ENCODE measurements around the gene ADCK2.
"Not testable (repeated sequence)": the region's sequence is repeated elsewhere in the genome, so short reads cannot be mapped to it uniquely, and the experiment has no call there.

The ADCK2 gene

DNA sequence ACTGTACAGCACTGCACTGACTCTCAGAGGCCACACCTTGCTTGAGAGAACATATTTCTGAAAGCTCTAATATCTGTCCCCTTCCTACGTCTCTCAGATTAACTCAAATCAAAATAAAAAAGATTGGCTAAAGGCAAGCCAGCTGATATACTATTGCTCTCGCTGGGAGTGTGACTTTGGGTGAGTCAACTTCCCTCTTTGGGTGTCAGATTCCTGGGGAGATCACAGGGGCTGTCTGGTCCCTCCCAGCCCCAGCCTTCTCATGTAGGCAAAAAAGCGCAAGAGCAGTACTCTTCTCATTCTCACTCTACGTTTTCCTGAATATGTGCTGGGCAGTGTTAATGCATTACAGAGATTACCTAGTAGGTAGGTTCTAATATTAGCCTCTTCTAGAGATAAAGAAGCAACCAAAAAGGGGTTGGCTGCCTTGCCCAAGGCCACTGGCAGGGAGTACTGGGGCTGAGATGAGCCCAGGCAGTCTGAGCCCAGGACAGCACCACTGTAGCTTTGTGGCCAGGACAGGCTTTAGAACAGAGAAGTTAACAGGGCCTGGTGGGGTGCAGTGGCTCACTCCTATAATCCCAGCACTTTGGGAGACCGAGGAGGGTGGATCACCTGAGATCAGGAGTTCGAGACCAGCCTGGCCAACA lies 23.1 kb upstream of the ADCK2 start:
- DNase-seq = no peak

DNA sequence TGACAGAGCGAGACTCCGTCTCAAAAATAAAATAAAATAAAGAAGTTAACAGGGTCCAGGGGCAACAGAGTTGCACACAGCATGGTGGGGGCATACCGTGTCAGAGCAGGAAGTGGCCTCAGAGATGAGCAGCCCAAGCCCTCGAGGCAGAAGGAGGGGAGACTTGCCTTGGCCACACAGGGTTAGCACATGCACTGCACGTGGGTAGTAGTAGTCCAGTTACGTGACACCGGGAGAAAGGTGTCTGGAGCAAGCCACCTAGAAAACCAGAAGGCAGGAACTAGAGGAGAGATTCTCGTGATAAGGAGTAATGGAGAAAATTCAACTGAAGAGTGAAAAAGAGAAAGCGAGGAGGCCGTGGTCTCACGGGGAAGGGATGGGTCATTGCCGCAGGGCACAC lies 22.4 kb upstream of the ADCK2 start:
- no peak for DNase-seq

DNA sequence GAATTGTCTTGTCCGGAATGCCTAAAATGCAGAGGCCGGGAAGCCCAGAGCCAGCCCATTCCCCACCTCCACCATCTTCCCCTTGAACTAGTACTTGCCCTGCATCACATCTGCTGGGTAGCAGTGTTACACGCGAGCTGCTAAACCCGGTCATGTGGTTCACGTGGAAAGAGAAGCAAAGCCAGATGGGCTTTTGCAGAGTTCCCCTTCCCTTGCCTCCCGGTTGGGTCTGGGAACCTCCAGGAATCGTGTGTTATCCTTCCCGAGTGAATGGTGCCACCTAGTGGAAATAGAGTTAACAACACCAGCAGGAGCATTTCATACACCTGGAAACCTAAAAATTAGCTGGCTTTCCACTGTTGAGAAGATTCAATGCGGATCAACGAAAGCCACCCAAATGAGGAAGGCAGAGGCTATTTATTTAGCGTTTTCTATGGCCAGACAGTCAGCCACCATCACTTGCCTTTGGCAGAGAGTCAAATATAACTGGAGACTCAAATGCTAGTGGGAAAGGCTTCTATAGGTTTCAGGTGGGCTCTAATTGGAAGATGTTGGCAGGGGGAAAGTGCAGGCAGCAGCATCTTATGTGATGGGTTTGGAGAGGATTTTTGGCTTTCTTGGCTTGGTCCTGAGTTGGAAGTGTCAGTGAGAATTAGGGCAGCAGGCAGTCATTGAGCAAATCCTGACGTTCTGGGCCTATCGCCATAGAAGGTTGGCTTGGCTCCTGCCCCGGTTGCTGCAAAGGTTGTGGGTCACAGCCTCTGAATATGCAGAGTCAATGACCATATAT lies 19.2 kb upstream of the ADCK2 start:
- no peak for DNase-seq

DNA sequence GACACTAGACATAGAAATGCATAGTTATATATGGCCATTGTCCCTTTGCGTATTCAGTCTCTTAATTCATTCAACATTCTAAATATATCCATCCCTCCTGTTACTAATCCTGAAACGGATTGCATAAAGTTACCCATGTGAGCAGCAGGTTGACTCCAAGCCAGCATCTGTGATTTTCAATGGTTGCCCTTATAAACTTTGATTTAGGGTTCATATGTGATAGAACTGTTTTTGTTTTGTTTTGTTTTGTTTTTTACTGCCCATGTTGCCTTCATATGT lies 18.7 kb upstream of the ADCK2 start:
- no peak for DNase-seq

- DNase-seq = no peak
Measured at GRCh38 chr7:140654661-140655060, 18.1 kb upstream of the ADCK2 start.

DNA sequence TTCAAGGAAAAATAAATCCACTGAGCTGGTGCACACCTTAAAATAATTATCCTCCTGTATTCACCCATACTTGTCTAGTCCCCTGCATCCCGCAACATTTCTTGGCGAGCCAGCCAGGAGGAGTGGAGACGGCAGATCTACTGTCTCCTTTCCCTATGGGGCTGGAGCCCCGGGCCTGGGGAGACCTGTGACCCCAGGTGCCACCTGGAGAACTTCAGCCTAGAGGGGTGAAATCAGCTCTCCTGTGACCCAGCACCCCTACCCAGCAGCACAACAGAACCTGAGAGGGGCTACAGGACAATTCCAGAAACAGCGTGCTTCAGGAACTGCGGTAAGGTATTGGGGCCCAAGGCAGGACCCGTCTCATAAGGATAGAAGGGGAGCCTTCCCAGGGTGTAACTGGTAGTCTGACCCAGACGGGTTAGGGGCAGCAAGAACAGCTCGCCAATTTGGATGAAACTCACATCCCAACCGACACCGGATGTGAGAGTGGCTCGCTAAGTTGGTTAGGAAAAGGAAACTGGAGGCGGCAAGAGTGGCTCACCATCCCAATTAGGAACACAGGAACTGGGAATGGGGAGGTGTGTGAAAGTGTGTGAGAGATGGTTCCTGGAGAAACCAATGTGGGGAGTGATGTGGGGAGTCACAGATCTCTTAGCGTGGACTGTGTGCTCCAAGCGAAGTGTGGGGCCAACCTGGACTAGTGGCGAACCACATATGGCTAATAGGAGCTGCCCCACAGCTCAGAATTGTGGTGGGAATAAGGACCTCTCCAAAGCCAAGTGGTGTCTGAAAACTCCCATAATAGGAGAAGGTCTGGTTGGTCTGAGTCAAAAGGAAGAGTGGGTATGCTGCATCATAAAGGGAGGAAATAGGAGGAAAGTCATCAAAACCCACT lies 17.0 kb upstream of the ADCK2 start:
- DNase-seq = no peak

GRCh38 chr7:140656548-140657515 lies 15.9 kb upstream of the ADCK2 start:
- DNase-seq = peak; percentile 49

- DNase-seq = no peak
Measured at GRCh38 chr7:140657891-140658290, 14.9 kb upstream of the ADCK2 start.

DNA sequence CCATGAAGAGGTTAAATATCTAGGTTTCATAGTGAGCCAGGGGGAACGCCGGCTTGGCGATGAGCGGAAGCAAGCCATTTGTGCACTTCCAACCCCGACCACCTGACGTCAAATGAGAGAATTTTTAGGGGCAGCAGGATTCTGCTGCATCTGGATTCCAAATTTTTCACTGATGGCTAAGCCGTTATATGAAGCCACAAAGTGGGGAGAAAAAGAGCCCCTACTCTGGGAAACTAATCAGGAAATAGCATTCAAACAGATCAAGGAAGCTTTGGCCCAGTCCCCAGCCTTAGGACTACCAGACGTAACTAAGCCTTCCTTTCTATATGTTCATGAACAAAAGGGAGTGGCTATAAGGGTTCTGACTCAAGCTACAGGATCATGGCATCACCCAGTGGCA lies 12.9 kb upstream of the ADCK2 start:
- no peak for DNase-seq

DNA sequence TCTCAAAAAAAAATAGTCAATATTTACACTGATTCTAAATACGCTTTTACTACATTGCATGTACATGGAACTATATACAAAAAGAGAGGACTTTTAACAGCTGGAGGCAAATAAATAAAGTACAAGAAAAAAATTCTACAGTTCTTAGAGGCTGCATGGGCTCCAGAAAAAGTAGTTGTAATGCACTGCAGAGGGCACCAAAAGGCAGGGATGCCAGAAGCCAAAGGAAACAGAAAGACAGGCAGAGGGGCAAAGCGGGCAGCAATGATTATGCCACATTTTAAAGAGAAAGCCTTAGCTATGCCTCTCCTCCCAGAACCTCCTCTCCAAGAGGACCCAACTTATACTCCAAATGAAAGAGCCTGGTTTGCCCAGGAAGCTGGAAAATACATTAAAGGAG lies 11.6 kb upstream of the ADCK2 start:
- no peak for DNase-seq

DNA sequence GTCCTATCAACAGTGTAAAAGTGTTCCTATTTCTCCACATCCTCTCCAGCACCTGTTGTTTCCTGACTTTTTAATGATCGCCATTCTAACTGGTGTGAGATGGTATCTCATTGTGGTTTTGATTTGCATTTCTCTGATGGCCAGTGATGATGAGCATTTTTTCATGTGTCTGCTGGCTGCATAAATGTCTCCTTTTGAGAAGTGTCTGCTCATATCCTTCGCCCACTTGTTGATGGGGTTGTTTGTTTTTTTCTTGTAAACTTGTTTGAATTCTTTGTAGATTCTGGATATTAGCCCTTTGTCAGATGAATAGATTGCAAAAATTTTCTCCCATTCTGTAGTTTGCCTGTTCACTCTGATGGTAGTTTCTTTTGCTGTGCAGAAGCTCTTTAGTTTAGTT lies 9.8 kb upstream of the ADCK2 start:
- DNase-seq = not testable (repeated sequence)

- no peak for DNase-seq
Measured at GRCh38 chr7:140667476-140667875, 5.3 kb upstream of the ADCK2 start.

DNA sequence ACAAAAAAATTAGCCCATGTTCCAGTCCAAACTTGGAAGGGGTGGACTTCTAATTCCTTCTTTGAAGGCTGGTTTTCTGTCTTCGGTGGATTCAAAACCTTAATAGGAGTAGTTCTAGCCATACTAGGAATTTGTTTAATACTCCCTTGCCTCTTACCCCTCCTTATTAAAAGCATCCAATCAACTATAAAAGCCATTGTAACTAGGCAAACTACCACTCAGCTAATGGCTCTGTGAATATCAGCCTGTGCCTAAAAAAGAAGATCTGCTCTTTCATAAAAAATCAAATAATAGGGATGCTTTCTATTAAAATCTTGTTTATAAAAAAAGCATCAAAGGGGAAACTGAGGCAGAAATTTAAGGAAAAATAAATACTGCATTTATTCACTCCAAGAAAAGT lies 4.1 kb upstream of the ADCK2 start:
- no peak for DNase-seq

DNA sequence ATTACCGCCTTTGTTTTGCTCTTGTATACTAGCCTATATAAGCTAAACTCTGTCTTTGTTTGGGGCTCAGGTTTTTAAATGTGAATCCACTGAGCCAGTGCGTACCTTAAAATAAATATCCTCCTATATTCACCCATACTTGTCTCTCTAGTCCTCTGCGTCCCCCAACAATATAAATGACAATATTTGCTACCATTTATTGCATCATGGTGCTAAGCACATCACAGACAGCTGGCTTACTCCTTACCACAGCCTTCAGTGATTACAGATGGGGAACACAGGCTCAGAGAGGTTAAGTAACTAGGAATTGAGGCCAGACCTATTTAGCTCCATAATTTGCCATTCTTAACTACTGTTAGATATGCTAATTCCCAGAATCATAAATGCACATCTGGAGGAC lies 3.4 kb upstream of the ADCK2 start:
- DNase-seq = no peak

DNA sequence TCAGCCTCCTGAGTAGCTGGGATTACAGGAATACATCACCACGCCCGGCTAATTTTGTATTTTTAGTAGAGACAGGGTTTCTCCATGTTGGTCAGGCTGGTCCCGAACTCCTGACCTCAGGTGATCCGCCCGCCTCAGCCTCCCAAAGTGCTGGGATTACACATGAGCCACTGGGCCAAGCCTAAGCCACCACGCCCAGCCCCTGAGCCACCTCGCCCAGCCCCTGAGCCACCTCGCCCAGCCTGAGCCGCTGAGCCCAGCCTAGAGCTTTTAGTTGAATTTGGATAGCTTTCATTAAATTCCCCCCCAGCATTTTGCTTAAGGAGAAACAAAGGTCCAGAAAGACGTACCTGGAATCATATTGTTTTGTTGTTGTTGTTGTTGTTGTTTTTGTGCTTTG lies 2.9 kb upstream of the ADCK2 start:
- not testable (repeated sequence) for DNase-seq

DNA sequence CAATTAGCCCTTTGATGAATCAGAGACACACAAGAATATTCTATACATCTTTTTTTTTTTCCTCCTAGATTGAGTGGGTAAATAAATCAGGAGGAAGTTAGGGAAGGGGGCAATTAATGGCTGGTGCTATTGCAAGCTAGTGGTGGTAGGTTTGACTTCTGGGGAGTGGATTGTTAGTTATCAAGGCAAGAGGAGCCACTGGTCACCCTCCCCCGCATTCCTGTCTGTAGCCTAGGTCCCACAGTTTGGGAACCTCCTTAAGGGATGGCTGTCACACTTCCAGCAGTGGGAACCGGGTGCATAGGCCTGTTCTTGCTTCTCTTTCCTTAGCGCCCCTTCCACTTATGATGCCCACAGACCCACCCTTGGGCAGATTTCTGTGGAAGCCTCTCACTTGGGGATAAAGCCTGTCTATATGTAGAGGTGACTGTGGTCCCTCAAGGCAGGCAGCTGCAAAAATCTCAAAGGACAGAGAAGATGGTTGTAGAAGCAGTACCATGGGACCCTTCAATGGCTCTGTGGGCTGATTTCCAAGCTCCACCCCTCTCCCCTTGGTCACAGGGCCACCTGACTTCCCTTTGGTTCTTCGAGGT lies 2.3 kb upstream of the ADCK2 start:
- DNase-seq = no peak

GRCh38 chr7:140671966-140672365 lies 779 bp upstream of the ADCK2 start:
- no peak for DNase-seq

DNA sequence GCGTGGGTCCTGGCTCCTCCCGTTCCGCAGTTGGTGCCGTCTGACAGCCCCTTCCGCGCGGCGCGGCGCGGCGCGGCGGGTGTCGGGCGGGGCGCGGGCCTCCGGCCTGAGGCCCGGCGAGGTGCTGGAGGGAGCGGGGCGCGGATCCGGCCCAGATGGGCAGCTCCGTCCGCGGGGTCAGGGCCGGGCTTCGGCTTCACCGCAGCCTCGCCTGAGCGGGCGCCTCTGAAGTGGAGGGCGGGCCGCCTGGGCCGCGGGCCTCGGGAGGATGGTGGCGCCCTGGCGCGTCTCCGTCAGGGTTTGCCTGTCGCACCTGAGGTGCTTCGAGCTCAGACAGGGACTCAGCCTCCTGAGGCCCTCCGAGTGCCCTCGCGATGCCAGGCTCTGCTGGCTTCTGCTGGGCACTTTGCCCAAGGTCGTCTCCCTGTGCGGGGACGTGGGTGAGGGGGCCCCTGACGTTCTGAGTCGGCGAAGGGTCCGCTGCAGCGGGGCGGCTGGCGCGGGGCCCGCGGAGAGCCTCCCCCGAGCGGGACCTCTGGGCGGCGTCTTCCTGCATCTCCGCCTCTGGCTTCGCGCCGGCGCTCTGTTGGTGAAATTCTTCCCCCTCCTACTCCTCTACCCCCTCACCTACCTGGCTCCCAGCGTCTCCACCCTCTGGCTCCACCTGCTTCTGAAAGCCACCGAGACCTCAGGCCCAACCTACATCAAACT lies 473 bp downstream of the ADCK2 start:
- DNase-seq = no peak

- no peak for DNase-seq
Measured at GRCh38 chr7:140673774-140674155, 1.0 kb downstream of the ADCK2 start.

GRCh38 chr7:140674356-140674800 lies 1.6 kb downstream of the ADCK2 start:
- DNase-seq = peak; percentile 17

DNA sequence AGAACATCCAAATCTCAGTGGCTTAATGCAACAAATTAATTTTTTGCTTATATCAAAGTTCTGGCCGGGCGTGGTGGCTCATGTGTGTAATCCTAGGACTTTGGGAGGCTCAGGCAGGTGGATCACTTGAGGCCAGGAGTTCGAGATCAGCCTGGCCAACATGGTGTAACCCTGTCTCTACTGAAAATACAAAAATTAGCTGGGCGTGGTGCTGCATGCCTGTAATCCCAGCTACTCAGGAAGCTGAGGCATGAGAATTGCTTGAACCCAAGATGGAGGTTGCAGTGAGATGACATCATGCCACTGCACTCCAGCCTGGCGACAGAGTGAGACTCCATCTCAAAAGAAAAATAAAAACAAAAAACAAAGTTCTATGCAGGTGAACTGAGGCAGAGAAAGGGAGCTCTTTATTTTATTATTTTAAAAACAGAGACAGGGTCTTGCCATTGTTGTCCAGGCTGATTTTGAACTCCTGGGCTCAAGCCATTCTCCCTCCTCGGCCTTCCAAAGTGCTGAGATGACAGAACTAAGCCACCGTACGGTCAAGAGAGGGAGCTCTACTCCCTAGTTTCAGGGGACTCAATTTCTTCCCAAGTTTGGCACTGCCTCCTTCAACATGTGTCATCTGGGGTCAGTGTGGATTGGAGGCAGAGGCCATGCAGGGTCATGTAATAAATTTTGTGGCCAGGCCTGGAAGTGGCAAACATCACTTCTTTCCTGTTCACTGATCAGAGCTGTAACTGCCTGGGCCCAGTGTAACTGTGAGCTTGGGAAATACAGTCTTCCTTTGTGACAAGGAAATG lies 2.4 kb downstream of the ADCK2 start:
- DNase-seq = peak; percentile 81

Measured in GF-D8 (cell line).